Activated naive CD8-positive, alpha-beta T cell treated with anti-CD3 and anti-CD28 coated beads, Interleukin-2, amount 10 ng/mL, durations not matched to agents 7 days and 5 days (primary cell): ENCODE results near the gene VPS26A. TPM values are rescaled to one million over a fixed set of nuclear protein-coding genes. Genes with fewer than 3 reads are reported as not detected.
A peak's percentile ranks its signal among the peaks of the same experiment; 100 is the strongest.

Source experiments
- ATAC-seq: fragments of 150-1000 bp; cut with Tn5 transposase; one replicate; pipeline ENCODE4 v1.10.0; 2021; ENCODE audit warnings: low read depth, moderate library complexity
- POLR2A ChIA-PET: fragments of 350-600 bp; sonication (Branson Sonifier 250); formaldehyde crosslinking; loops from one replicate; lab custom pipeline; 2021; ENCODE audit warnings: antibody characterized with exemption; lab: Charles Lee
- DNase-seq: peaks from one replicate; pipeline ENCODE4 v3.0.0; 2021
- H3K27ac Mint-ChIP-seq: one replicate; pipeline ENCODE4 v1.8.0; 2022; ENCODE audit warnings: mild to moderate bottlenecking, mixed read lengths
- H3K27me3 Mint-ChIP-seq: one replicate; pipeline ENCODE4 v1.8.0; 2022; ENCODE audit warnings: mild to moderate bottlenecking, moderate library complexity, mixed read lengths
- H3K36me3 Mint-ChIP-seq: one replicate; pipeline ENCODE4 v1.8.0; 2021; ENCODE audit warnings: mild to moderate bottlenecking, mixed read lengths
- H3K4me1 Mint-ChIP-seq: one replicate; pipeline ENCODE4 v1.8.0; 2021; ENCODE audit warnings: mixed read lengths
- H3K4me3 Mint-ChIP-seq: one replicate; pipeline ENCODE4 v1.8.0; 2022; ENCODE audit warnings: mild to moderate bottlenecking, moderate library complexity, mixed read lengths
- H3K9me3 Mint-ChIP-seq: one replicate; pipeline ENCODE4 v1.8.0; 2021; ENCODE audit warnings: mixed read lengths
- total RNA-seq, 2 experiments: library from RNA; stranded (reverse); gene quantifications; one replicate each; pipeline ENCODE4 v1.2.3, GENCODE V29; 2021

Gene VPS26A
- total RNA-seq, result 10 to 100 TPM; 46.7 to 49.7 TPM

- DNase-seq, result peak; percentile 100
- H3K4me3 Mint-ChIP-seq, result peak within 1 kb of the TSS; percentile 99
- peaks cover 3% of the 10 kb centered on the region for H3K36me3 Mint-ChIP-seq
- peaks cover 3% of the 10 kb centered on the region for H3K27me3 Mint-ChIP-seq
- ATAC-seq, result peak; percentile 90
- H3K27ac Mint-ChIP-seq, result peak within 1 kb of the TSS; percentile 93
- H3K4me1 Mint-ChIP-seq, result peaks cover 20% of the 10 kb centered on the region
- H3K9me3 Mint-ChIP-seq, result no peaks in the 10 kb centered on the region
- POLR2A ChIA-PET, result interaction anchor here (0.6 to 1.3 kb wide), 6 partner anchors 32 to 269 kb away, joined by 3 to 6 read pairs (median 3); partner anchors contain the start of gene DDX21
Measured at GRCh38 chr10:69123747-69124562, at the start of gene VPS26A. Gene VPS26A (plus strand): TSS chr10:69124178. CDS start chr10:69124278, 100 bp downstream.

GRCh38 chr10:69074532-69074931 is 49.4 kb upstream of the VPS26A start:
- Mint-ChIP-seq H3K27ac (no peak overlapping the region), H3K4me1 (peaks cover 11% of the 10 kb centered on the region), H3K36me3 (no peaks in the 10 kb centered on the region), H3K27me3 (peaks cover 2% of the 10 kb centered on the region), H3K4me3 (no peak overlapping the region), H3K9me3 (no peaks in the 10 kb centered on the region)
- POLR2A ChIA-PET, result no interaction called here
- no peak for DNase-seq
- no peak for ATAC-seq

GRCh38 chr10:69075431-69075830 is 48.5 kb upstream of the VPS26A start:
- H3K4me3 Mint-ChIP-seq, result no peak overlapping the region
- DNase-seq, result no peak
- no peaks in the 10 kb centered on the region for H3K9me3 Mint-ChIP-seq
- no peak overlapping the region for H3K27ac Mint-ChIP-seq
- no peak for ATAC-seq
- H3K4me1 Mint-ChIP-seq, result peaks cover 12% of the 10 kb centered on the region
- H3K36me3 Mint-ChIP-seq, result no peaks in the 10 kb centered on the region
- POLR2A ChIA-PET, result no interaction called here
- peaks cover 2% of the 10 kb centered on the region for H3K27me3 Mint-ChIP-seq

- no peak overlapping the region for H3K4me3 Mint-ChIP-seq
- peaks cover 10% of the 10 kb centered on the region for H3K4me1 Mint-ChIP-seq
- no peaks in the 10 kb centered on the region for H3K36me3 Mint-ChIP-seq
- POLR2A ChIA-PET, result interaction anchor here (1.5 kb wide), 1 partner anchor 9 kb away, joined by 4 read pairs; the partner anchor contains the start of gene SRGN
- ATAC-seq, result no peak
- H3K27me3 Mint-ChIP-seq, result peaks cover 2% of the 10 kb centered on the region
- H3K9me3 Mint-ChIP-seq, result no peaks in the 10 kb centered on the region
- no peak for DNase-seq
- H3K27ac Mint-ChIP-seq, result no peak overlapping the region
Measured at GRCh38 chr10:69078311-69078710, 45.7 kb upstream of the VPS26A start.

GRCh38 chr10:69080226-69080625 is 43.8 kb upstream of the VPS26A start:
- Mint-ChIP-seq H3K9me3 (no peaks in the 10 kb centered on the region), H3K4me1 (peaks cover 4% of the 10 kb centered on the region), H3K27ac (no peak overlapping the region), H3K4me3 (no peak overlapping the region), H3K27me3 (peaks cover 2% of the 10 kb centered on the region), H3K36me3 (no peaks in the 10 kb centered on the region)
- DNase-seq, result no peak
- POLR2A ChIA-PET, result interaction anchor here (0.6 to 1.1 kb wide), 2 partner anchors 34 to 52 kb away, joined by 3 read pairs; no protein-coding TSS in a partner anchor
- ATAC-seq, result no peak

- POLR2A ChIA-PET, result no interaction called here
- H3K27me3 Mint-ChIP-seq, result no peaks in the 10 kb centered on the region
- no peak for ATAC-seq
- peaks cover 37% of the 10 kb centered on the region for H3K4me1 Mint-ChIP-seq
- peak overlapping the region; percentile 68 for H3K4me3 Mint-ChIP-seq
- peak overlapping the region; percentile 89 for H3K27ac Mint-ChIP-seq
- peaks cover 3% of the 10 kb centered on the region for H3K36me3 Mint-ChIP-seq
- DNase-seq, result no peak
- H3K9me3 Mint-ChIP-seq, result no peaks in the 10 kb centered on the region
Measured at GRCh38 chr10:69086001-69086509, 37.9 kb upstream of the VPS26A start.

- Mint-ChIP-seq H3K27ac (peak within 1 kb of the TSS; percentile 93), H3K9me3 (no peaks in the 10 kb centered on the region), H3K36me3 (peaks cover 7% of the 10 kb centered on the region), H3K4me1 (peaks cover 47% of the 10 kb centered on the region), H3K27me3 (no peaks in the 10 kb centered on the region), H3K4me3 (peak within 1 kb of the TSS; percentile 86)
- ATAC-seq (peak; percentile 57), DNase-seq (peak; percentile 65)
- POLR2A ChIA-PET, result interaction anchor here (0.6 to 2.5 kb wide), 14 partner anchors 9 to 380 kb away, joined by 3 to 21 read pairs (median 6); partner anchors contain the start of gene DDX21
Measured at GRCh38 chr10:69087590-69088470, 36.1 kb upstream of the VPS26A start, which contains the start of gene SRGN. Gene SRGN (plus strand): TSS chr10:69088103. CDS start chr10:69088158, 55 bp downstream.

- Mint-ChIP-seq H3K9me3 (no peaks in the 10 kb centered on the region), H3K27ac (peak overlapping the region; percentile 93), H3K27me3 (no peaks in the 10 kb centered on the region), H3K36me3 (peaks cover 10% of the 10 kb centered on the region), H3K4me1 (peaks cover 52% of the 10 kb centered on the region), H3K4me3 (peak overlapping the region; percentile 86)
- POLR2A ChIA-PET, result interaction anchor here (1.0 to 2.5 kb wide), 9 partner anchors 23 to 132 kb away, joined by 3 to 21 read pairs (median 7); partner anchors contain the start of gene DDX21
- ATAC-seq (no peak), DNase-seq (no peak)
Measured at GRCh38 chr10:69088471-69088769, 35.6 kb upstream of the VPS26A start.

- peaks cover 10% of the 10 kb centered on the region for H3K36me3 Mint-ChIP-seq
- peak overlapping the region; percentile 93 for H3K27ac Mint-ChIP-seq
- H3K9me3 Mint-ChIP-seq, result no peaks in the 10 kb centered on the region
- H3K27me3 Mint-ChIP-seq, result no peaks in the 10 kb centered on the region
- ATAC-seq (peak; percentile 27), DNase-seq (no peak)
- POLR2A ChIA-PET, result interaction anchor here (1.0 to 2.5 kb wide), 9 partner anchors 27 to 133 kb away, joined by 3 to 21 read pairs (median 6); partner anchors contain the start of gene DDX21
- H3K4me3 Mint-ChIP-seq, result peak overlapping the region; percentile 86
- peaks cover 57% of the 10 kb centered on the region for H3K4me1 Mint-ChIP-seq
Measured at GRCh38 chr10:69088801-69089501, 35.0 kb upstream of the VPS26A start.

- Mint-ChIP-seq H3K4me1 (peaks cover 58% of the 10 kb centered on the region), H3K4me3 (peak overlapping the region; percentile 86), H3K9me3 (no peaks in the 10 kb centered on the region), H3K36me3 (peaks cover 10% of the 10 kb centered on the region), H3K27me3 (no peaks in the 10 kb centered on the region), H3K27ac (peak overlapping the region; percentile 93)
- POLR2A ChIA-PET, result interaction anchor here (0.5 to 1.5 kb wide), 6 partner anchors 39 to 134 kb away, joined by 3 to 6 read pairs (median 4); partner anchors contain the start of gene DDX21
- DNase-seq, result peak; percentile 59
- peak; percentile 78 for ATAC-seq
Measured at GRCh38 chr10:69089638-69090599, 34.1 kb upstream of the VPS26A start.

- Mint-ChIP-seq H3K4me3 (peak overlapping the region; percentile 86), H3K36me3 (peaks cover 12% of the 10 kb centered on the region), H3K9me3 (no peaks in the 10 kb centered on the region), H3K4me1 (peaks cover 56% of the 10 kb centered on the region), H3K27me3 (no peaks in the 10 kb centered on the region), H3K27ac (peak overlapping the region; percentile 93)
- POLR2A ChIA-PET, result interaction anchor here (0.9 to 1.5 kb wide), 3 partner anchors 34 to 77 kb away, joined by 3 read pairs; no protein-coding TSS in a partner anchor
- DNase-seq, result no peak
- ATAC-seq, result no peak
Measured at GRCh38 chr10:69090685-69091084, 33.3 kb upstream of the VPS26A start.
